MCF 10A (cell line): ENCODE results near the gene ZBTB5. TPM values are rescaled to one million over a fixed set of nuclear protein-coding genes. Genes with fewer than 3 reads are reported as not detected.
"Not testable (repeated sequence)": the region's sequence is repeated elsewhere in the genome, so short reads cannot be mapped to it uniquely, and the experiment has no call there.

Experiments used
- BruUV-seq: library from RNA; stranded (reverse); fragments of 400-500 nt; replicated peaks from 2 replicates; lab custom pipeline; 2021; lab: Mats Ljungman, UMichigan
- CTCF ChIA-PET: fragments of 300-600 bp; sonication (Branson Sonifier 250); formaldehyde crosslinking; extraction: SDS; loops from one replicate; lab custom pipeline; 2021; ENCODE audit warnings: antibody characterized with exemption, inconsistent platforms; lab: Yijun Ruan, JAX
- POLR2A ChIA-PET: fragments of 300-600, 350-650 bp; sonication (Branson Sonifier 250); formaldehyde crosslinking; extraction: SDS; loops from one replicate; lab custom pipeline; 2020; ENCODE audit warnings: antibody characterized with exemption, inconsistent platforms; lab: Yijun Ruan, JAX
- DNase-seq: peaks from one replicate; pipeline ENCODE4 v3.0.0-alpha.2; 2018; ENCODE audit not compliant: unreplicated experiment
- H3K27ac Mint-ChIP-seq: one replicate; pipeline ENCODE4 v1.8.0; 2022; ENCODE audit warnings: mild to moderate bottlenecking, low read depth, mixed read lengths; ENCODE audit not compliant: unreplicated experiment
- H3K27me3 Mint-ChIP-seq: one replicate; pipeline ENCODE4 v1.8.0; 2022; ENCODE audit warnings: mixed read lengths; ENCODE audit not compliant: insufficient read depth, unreplicated experiment
- H3K36me3 Mint-ChIP-seq: one replicate; pipeline ENCODE4 v1.8.0; 2022; ENCODE audit warnings: mild to moderate bottlenecking, moderate library complexity, mixed read lengths; ENCODE audit not compliant: insufficient read depth, unreplicated experiment
- H3K4me1 Mint-ChIP-seq: one replicate; pipeline ENCODE4 v1.8.0; 2022; ENCODE audit warnings: mixed read lengths; ENCODE audit not compliant: insufficient read depth, unreplicated experiment
- H3K4me3 Mint-ChIP-seq: one replicate; pipeline ENCODE4 v1.8.0; 2022; ENCODE audit warnings: mild to moderate bottlenecking, moderate library complexity, mixed read lengths; ENCODE audit not compliant: unreplicated experiment
- H3K9me3 Mint-ChIP-seq: one replicate; pipeline ENCODE4 v1.8.0; 2022; ENCODE audit warnings: mixed read lengths; ENCODE audit not compliant: unreplicated experiment
- intact Hi-C: fragments of 100-400 bp; cut with micrococcal nuclease; formaldehyde crosslinking; loops from 2 replicates; pipeline ENCODE4 v1.14.1; 2022
- total RNA-seq: library from RNA; stranded (reverse); gene quantifications from 2 replicates; pipeline ENCODE4 v1.2.3, GENCODE V29; 2022
- TF ChIP-seq, protein P1 (sequence below): fragments of 200-600 bp; IDR thresholded peaks from one replicate; pipeline ENCODE4 v1.8.0; 2022; ENCODE audit warnings: antibody characterized with exemption, mild to moderate bottlenecking; ENCODE audit not compliant: unreplicated experiment

ZBTB5 gene
- total RNA-seq, 1 experiment from 2014 or later: 9.0 TPM

DNA sequence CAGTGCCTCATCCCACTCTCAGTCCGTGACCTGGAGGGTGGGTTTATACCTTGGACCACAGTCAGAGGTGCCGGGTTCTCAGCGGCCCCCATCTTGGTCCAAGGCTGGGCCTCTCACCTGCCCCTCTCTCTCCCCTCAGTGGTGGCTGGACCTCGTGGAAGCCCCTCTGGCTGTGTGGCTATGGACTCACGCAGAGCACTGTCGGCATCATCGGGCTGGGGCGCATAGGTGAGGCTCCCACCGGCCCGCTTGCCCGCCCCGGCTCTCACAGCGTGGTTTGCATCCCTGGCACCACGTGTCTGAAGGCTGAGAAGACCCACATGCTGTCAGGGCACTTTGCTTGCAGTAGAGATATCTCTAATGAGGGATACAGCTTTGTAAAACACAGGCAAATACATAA, 36.9 kb downstream of the ZBTB5 start:
- Mint-ChIP-seq H3K4me3 (no peak overlapping the region), H3K27me3 (no peaks in the 10 kb centered on the region), H3K27ac (no peak overlapping the region), H3K4me1 (peaks cover 12% of the 10 kb centered on the region), H3K9me3 (no peaks in the 10 kb centered on the region), H3K36me3 (peaks cover 55% of the 10 kb centered on the region)
- ChIA-PET CTCF (interaction anchor here (0.6 kb wide), 1 partner anchor 563 kb away, joined by 3 read pairs; no protein-coding TSS in a partner anchor), POLR2A (no interaction called here)
- BruUV-seq: no TSS peak
- TF ChIP-seq, protein P1, sequence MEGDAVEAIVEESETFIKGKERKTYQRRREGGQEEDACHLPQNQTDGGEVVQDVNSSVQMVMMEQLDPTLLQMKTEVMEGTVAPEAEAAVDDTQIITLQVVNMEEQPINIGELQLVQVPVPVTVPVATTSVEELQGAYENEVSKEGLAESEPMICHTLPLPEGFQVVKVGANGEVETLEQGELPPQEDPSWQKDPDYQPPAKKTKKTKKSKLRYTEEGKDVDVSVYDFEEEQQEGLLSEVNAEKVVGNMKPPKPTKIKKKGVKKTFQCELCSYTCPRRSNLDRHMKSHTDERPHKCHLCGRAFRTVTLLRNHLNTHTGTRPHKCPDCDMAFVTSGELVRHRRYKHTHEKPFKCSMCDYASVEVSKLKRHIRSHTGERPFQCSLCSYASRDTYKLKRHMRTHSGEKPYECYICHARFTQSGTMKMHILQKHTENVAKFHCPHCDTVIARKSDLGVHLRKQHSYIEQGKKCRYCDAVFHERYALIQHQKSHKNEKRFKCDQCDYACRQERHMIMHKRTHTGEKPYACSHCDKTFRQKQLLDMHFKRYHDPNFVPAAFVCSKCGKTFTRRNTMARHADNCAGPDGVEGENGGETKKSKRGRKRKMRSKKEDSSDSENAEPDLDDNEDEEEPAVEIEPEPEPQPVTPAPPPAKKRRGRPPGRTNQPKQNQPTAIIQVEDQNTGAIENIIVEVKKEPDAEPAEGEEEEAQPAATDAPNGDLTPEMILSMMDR: no peak
- no peak for DNase-seq
- intact Hi-C loops: no loop called here

- H3K9me3 Mint-ChIP-seq: no peaks in the 10 kb centered on the region
- H3K27ac Mint-ChIP-seq: no peak overlapping the region
- intact Hi-C loops: no loop called here
- no peak overlapping the region for H3K4me3 Mint-ChIP-seq
- peaks cover 41% of the 10 kb centered on the region for H3K36me3 Mint-ChIP-seq
- CTCF ChIA-PET: no interaction called here
- DNase-seq: no peak
- TF ChIP-seq, protein P1: no peak
- no TSS peak for BruUV-seq
- POLR2A ChIA-PET: no interaction called here
- H3K4me1 Mint-ChIP-seq: peaks cover 12% of the 10 kb centered on the region
- H3K27me3 Mint-ChIP-seq: no peaks in the 10 kb centered on the region
Observed at GRCh38 chr9:37426846-37427245, 38.4 kb downstream of the ZBTB5 start.

DNA sequence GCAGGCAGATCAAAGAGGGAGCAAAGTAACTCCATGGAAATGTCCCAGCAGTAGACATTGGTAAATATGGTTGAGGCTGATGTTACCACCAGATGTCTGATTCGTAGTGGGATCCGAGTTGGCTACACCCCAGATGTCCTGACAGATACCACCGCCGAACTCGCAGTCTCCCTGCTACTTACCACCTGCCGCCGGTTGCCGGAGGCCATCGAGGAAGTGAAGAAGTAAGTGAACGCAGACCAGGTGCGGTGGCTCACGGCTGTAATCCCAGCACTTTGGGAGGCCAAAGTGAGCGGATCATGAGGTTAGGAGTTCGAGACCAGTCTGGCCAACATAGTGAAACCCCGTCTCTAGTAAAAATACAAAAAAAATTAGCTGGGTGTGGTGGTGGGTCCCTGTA, 38.8 kb downstream of the ZBTB5 start:
- H3K4me3 Mint-ChIP-seq, DNase-seq, H3K27me3 Mint-ChIP-seq, H3K9me3 Mint-ChIP-seq, H3K27ac Mint-ChIP-seq, intact Hi-C loops, BruUV-seq, CTCF ChIA-PET: not testable (repeated sequence)
- POLR2A ChIA-PET: interaction anchor here (1.1 kb wide), 1 partner anchor 11 kb away, joined by 3 read pairs; no protein-coding TSS in a partner anchor
- peaks cover 41% of the 10 kb centered on the region for H3K36me3 Mint-ChIP-seq
- peaks cover 13% of the 10 kb centered on the region for H3K4me1 Mint-ChIP-seq

DNA sequence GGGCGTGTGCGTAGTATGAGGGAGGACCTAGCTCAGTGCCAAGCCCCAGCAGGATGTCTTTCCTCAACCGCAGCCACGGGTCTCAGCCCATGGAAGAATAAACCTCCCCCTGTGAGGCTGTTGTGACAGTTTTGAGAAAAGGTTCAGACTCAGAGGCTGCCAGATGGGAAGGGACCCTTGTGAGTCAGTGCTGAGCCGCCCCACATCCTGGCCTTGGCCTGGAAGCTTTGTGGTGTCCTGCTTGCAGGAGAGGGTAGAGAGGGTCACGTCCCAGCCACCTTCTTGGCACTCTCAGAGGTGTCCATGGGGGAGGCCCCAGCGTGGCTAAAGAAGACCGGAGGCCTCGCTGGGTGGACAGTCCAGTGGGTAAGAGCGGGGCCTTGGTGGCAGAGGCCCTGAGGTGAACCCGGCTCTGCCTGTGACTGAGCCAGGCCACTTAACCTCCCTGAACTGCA, 39.9 kb downstream of the ZBTB5 start:
- H3K9me3 Mint-ChIP-seq: no peaks in the 10 kb centered on the region

More for the DNA sequence above, 39.9 kb downstream of the ZBTB5 start:
- Mint-ChIP-seq H3K27ac (no peak overlapping the region), H3K36me3 (peaks cover 39% of the 10 kb centered on the region), H3K4me3 (no peak overlapping the region), H3K27me3 (no peaks in the 10 kb centered on the region), H3K4me1 (peaks cover 13% of the 10 kb centered on the region)
- POLR2A ChIA-PET: interaction anchor here (0.9 to 4.8 kb wide), 3 partner anchors 10 to 27 kb away, joined by 3 to 37 read pairs (median 4); no protein-coding TSS in a partner anchor
- BruUV-seq: no TSS peak
- TF ChIP-seq, protein P1: no peak
- intact Hi-C loops: no loop called here
- no peak for DNase-seq
- CTCF ChIA-PET: interaction anchor here (2.7 kb wide), 1 partner anchor 10 kb away, joined by 26 read pairs; no protein-coding TSS in a partner anchor
